ENCODE data around the gene RAF1.
"Not testable (repeated sequence)": the region's sequence is repeated elsewhere in the genome, so short reads cannot be mapped to it uniquely, and the experiment has no call there.

GRCh38 chr3:12661375-12661774, 2.5 kb downstream of the RAF1 start:
- TF ChIP-seq CTCF, POLR2A (IDR thresholded peaks at IDR 0.05): not testable (repeated sequence)

Data from prostate gland (tissue), 2 donors.